Measurements from ENCODE around the gene KRT15.

DNA sequence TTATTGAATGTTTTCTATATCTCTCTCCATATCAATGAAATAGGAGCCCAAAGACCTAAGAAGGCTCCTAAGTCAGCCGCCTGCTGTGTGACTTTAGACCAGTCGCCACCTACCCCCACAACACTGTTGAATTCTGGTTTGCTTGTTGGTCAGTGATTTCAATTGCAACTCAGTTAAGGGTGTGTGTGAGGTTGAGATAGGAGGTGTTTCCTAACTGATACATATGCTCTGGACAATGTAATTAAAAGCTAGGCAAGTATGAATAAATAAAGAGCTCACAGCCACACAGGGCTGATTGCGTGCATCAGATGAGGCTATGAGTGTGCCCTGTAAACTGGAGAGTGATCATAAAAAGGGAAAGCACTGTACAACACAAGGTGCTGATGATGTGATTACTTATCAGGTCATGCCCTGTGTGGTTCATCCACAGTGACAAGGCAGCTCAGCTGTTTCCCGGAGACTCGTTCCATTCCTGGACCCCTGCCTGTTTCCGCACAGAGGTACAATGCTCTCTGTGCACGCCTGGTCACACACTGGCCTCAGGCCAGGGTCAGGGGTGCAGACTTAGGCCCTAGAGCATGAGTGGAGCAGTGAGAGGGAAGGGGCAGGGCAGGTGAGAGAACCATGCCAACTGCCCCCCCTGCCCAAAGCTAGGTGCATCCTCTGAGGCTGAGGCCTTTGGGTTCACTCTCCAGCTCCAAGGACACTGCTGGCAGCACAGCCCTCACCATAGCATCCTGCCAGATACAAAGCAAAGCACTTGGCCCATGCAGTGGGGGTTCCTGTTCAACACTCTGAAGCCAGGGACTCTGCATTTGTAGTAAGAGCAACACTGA lies 34.5 kb downstream of the KRT15 start:
- TF ChIP-seq, protein P1, sequence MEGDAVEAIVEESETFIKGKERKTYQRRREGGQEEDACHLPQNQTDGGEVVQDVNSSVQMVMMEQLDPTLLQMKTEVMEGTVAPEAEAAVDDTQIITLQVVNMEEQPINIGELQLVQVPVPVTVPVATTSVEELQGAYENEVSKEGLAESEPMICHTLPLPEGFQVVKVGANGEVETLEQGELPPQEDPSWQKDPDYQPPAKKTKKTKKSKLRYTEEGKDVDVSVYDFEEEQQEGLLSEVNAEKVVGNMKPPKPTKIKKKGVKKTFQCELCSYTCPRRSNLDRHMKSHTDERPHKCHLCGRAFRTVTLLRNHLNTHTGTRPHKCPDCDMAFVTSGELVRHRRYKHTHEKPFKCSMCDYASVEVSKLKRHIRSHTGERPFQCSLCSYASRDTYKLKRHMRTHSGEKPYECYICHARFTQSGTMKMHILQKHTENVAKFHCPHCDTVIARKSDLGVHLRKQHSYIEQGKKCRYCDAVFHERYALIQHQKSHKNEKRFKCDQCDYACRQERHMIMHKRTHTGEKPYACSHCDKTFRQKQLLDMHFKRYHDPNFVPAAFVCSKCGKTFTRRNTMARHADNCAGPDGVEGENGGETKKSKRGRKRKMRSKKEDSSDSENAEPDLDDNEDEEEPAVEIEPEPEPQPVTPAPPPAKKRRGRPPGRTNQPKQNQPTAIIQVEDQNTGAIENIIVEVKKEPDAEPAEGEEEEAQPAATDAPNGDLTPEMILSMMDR (IDR thresholded peaks at IDR 0.05), result no peak
- no peak for TF ChIP-seq EP300 (IDR thresholded peaks at IDR 0.05; ENCODE audit: low read depth)
- no peak for TF ChIP-seq POLR2A (IDR thresholded peaks at IDR 0.05)
